Right renal cortex interstitium (tissue), 3 donors: ENCODE results near the gene IDNK. TPM values are rescaled to one million over a fixed set of nuclear protein-coding genes. Genes with fewer than 3 reads are reported as not detected.

Experiments used
- DNase-seq, 3 donors: peaks; one replicate each; pipeline ENCODE4 v3.0.0-alpha.2; 2013; ENCODE audit warnings: low read depth in 3 of 3, low spot score in 2 of 3
- polyA plus RNA-seq, 3 donors: library from polyadenylated mRNA; unstranded; fragments of 120-200 nt; gene quantifications; one replicate each; pipeline ENCODE4 v1.2.1, GENCODE V29; 2013; ENCODE audit not compliant: insufficient read length in 3 of 3

The IDNK gene
- polyA plus RNA-seq, 3 donors: 12.3 to 17.2 (median 13.8) TPM

DNA sequence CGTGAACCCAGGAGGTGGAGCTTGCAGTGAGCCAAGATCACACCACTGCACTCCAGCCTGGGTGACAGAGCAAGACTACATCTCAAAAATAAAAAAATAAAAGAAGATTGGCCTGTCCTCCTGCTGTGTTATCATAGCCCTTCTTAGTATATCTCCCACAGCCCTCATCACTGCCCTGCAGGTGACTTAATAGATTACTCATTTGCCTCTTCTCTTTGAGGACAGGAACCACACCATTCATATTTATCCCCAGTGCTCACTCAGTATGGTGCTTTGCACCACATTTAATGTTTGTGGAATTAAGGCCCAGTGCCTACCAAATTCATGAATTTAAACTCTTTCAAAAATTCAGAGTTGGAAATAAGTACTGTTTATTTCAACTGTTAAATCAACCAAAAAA, 10.3 kb downstream of the IDNK start:
- no peak for DNase-seq

GRCh38 chr9:83633676-83634075, 10.7 kb downstream of the IDNK start:
- no peak for DNase-seq

- no peak for DNase-seq
These were observed 13.9 kb downstream of the IDNK start for GRCh38 chr9:83636813-83637212.

DNA sequence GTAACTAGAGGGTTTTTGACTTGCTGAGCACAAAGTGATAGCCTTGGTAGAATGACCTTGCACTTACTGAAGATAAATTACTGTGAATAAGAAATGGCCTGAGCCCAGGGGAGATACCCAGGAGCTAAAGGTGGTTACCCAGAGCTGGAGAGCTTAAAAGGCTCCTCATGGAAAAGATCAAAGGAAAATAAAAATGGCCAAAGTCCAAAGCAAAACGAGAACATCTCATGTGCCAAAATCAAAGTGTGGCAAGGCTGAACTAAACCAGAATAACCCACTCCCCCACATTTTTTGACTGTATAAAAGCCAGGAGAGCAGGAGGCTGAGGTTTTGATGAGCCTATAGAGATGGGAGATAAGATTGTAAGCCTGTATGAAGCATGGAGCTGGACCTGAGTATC, 14.4 kb downstream of the IDNK start:
- DNase-seq: no peak

GRCh38 chr9:83639266-83639665, 16.3 kb downstream of the IDNK start:
- DNase-seq: no peak

- no peak for DNase-seq
These were observed 19.9 kb downstream of the IDNK start for GRCh38 chr9:83642793-83643192.

GRCh38 chr9:83646500-83647239, 23.7 kb downstream of the IDNK start:
- no peak for DNase-seq

DNA sequence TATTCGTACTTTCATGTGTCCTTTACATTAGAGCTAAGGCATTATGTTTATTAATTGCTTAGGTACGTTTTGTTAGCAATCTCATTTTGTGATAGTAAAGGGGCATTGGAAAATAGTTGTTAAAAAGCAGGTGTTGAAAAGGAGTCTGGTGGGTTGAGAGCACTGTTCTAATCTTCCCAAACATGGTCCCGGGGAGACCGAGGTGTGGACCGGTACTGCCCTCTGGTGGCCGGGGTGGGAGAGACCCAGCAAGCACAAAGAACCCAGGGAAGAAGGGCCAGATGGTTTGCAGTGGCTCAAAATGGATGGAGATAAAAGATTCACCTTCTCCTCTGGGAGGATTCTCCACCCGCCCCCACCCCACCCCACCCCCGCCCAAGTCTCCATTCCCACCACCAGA, 26.1 kb downstream of the IDNK start:
- DNase-seq: no peak

- DNase-seq: no peak
These were observed 26.6 kb downstream of the IDNK start for GRCh38 chr9:83649515-83649914.

DNA sequence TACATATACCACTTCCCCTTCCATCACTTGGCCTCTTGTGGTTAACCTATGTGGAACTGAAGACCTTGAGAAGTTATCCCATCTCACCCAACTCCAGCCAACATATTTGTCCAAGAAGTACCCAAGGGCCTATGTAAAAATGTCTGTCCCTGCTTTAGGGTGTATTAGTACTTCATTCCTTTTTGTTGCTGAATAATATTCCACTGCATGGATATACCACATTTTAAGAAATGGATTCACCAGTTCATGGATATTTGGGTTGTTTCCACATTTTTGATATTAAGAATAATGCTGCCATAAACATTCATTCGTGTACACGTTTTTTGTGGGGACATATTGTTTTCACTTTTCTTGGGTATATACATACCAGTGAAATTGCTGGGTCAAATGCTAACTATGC, 28.6 kb downstream of the IDNK start:
- no peak for DNase-seq

- DNase-seq: no peak
These were observed 29.5 kb downstream of the IDNK start for GRCh38 chr9:83652433-83652832.

- DNase-seq: no peak
These were observed 32.5 kb downstream of the IDNK start for GRCh38 chr9:83655433-83655832.

DNA sequence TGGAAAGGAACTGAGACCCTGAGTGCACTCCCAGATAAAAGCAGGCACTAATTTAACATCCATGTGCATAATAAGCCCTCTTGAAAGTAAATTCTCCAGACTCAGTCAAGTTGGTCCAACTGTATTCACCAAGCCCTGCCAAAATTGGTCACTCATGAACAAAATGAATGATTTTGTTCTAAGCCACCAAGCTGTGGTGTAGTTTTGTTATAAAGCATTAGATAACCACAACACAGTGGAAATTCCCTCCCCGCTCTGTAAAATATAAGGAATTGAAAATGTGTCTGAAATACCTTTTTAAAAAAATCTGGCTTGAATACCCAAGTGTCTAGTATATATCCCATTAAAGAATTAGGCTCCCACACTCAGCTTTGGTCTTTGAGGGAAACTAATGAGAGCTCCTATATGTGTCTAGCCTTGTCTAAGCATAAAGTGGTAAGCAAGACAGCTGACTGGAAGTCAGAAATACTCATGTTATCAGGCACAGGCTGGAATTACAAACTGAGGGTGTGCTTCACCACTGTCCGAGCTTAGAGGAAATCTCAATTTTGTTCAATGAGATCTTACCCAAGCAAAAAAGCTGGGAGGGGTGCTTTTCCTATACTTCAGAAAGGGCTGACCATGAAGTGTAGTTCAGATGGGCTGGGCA, 33.2 kb downstream of the IDNK start:
- no peak for DNase-seq

GRCh38 chr9:83656952-83657351, 34.0 kb downstream of the IDNK start:
- DNase-seq: no peak

- no peak for DNase-seq
These were observed 40.0 kb downstream of the IDNK start for GRCh38 chr9:83662933-83663332.

DNA sequence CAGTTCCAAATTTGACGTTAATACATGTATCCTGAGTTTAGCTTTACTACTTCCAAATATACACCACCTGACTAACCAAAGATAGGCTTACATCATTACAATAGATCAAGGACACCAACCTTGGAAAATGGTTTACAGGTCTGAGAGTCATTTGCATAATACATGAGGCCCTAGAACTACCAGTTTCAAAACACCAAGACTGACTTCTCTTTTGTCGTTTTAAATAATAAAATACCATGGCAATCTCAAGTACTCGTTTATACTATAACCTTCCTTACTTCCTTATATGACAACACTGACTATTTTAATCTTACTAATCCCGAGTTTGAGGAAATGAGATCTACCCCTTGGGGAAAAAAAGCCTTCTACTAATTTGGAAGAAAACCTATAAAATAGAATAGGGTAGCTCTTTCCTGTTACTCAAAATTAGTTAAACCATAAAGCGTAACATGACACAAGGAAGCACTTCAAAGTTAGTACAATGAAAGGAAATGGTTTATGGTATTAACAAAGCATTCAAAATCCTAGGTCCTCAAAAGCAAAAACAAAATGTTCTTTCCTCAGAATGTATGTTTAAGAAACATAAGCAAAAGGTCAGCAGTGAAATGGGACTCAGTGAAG, 42.7 kb downstream of the IDNK start:
- no peak for DNase-seq

DNA sequence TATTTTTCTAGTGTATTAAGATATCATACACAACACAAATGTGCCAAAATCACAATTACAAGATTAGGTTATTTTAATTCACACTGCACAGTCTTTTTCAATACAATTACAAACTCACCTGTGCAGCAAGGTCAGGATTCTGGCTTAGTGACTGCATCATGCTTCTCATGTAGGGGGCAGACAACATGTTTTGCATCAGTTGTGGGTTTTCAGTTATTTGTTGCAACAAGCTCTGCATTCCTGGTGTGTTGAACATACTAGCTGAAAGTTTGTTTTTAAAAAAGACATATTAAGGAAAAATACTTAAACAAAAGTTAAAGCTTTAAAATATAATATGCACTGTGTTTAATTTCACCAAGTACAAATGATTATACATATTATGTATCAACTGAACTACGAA, 46.1 kb downstream of the IDNK start:
- no peak for DNase-seq

- no peak for DNase-seq
These were observed 47.4 kb downstream of the IDNK start for GRCh38 chr9:83670381-83670780.

DNA sequence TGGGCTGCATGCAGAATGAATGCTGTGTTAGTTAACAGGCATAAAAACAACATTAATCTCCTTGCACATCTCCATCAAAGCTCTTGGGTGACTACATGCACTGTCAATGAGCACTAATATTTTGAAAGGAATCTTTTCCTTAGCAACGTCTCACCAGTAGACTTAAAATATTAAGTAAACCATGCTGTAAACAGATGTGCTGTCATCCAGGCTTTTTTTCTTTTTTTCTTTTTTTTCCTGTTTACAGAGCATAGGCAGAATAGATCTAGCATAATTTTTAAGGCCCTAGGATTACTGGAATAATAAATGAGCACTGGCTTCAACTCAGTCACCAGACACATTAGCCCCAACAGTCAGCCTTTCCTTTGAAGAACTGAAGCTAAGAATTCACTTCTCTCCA, 48.5 kb downstream of the IDNK start:
- DNase-seq: no peak

DNA sequence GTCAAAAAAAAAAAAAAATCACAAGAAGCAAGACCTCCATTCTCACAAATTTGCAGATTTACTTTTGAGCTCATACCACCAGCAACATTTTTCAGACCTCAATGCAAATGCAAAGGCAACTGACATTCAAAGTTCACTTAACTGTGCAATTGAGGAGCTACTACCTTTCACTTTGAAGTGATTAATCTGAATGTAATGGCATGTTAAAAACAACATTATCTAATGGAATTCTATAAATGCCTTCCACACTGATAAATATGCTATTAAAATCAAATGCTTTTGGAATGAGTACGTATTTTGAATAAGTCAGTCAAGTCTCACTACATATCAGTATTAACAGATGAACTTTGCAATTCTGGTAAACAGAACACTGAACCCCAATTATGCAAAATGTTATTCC, 52.5 kb downstream of the IDNK start:
- DNase-seq: no peak

DNA sequence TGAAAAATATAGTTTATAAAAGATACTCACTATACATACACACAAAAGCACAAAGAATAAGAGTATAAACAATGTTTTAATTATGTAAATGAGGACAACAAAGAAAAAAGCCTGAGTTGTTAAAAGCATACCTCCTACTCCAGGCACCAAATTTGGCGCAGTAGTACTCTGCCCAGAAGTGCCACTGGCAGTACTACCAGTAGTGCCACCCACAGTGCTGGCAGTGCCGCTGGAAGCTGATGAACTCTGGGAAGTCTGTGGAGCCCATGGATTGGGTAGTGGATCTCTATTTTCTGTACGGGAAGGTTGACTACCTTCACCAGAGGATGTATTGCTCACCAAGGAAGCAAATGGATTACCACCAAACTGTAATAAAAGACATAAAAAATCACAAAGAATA, 54.7 kb downstream of the IDNK start:
- no peak for DNase-seq

GRCh38 chr9:83680233-83680632, 57.3 kb downstream of the IDNK start:
- DNase-seq: no peak
